Fibroblast of peridontal ligament (primary cell): ENCODE measurements around the gene COL28A1.

Experiments used
- DNase-seq: peaks from one replicate; pipeline ENCODE4 v3.0.0-alpha.2; 2010; ENCODE audit errors: extremely low read depth

Gene COL28A1

GRCh38 chr7:7535691-7536090, at the start of gene COL28A1:
TSS of gene COL28A1 (minus strand) at chr7:7535873. CDS start at chr7:7532875, 2,998 bp downstream.
- no peak for DNase-seq

DNA sequence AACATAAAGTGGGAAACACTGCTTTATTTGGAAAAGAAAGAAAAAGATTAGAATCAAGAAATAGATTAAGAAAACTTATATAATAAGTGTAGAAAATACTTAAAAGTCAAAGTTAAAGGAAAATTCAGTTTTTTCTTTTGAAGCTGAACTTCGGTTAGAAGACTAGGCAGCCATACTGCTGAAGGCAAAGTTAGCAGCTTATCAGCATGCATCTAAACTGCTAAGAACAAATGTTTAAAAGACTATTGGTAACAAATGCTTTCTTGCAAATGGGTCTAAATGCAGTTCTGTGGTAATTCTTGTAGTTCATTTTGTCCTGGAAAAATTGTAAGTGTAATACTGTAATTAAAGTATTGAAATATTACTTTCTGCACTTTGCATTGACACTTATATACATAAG, 49.0 kb upstream of the COL28A1 start:
- no peak for DNase-seq

GRCh38 chr7:7583731-7584130, 48.1 kb upstream of the COL28A1 start:
- no peak for DNase-seq

DNA sequence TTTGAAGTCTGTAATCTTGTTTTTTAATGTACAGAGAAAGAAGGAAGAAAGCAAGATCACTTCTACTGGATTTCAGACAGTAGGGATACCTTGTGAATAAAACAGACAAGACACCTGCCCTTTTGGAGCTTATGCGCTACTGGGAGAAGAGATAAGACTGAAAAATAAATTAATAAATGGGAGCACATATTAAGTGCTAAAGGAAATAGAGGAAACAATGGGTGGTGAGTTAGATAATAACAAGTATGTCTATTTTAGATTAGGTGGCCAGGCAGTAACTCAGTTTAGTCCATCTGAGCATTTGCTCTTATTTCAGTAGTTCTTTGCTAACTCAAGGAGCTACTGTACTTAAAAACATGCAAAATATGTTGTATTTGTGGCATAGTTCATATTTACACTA, 46.9 kb upstream of the COL28A1 start:
- no peak for DNase-seq

DNA sequence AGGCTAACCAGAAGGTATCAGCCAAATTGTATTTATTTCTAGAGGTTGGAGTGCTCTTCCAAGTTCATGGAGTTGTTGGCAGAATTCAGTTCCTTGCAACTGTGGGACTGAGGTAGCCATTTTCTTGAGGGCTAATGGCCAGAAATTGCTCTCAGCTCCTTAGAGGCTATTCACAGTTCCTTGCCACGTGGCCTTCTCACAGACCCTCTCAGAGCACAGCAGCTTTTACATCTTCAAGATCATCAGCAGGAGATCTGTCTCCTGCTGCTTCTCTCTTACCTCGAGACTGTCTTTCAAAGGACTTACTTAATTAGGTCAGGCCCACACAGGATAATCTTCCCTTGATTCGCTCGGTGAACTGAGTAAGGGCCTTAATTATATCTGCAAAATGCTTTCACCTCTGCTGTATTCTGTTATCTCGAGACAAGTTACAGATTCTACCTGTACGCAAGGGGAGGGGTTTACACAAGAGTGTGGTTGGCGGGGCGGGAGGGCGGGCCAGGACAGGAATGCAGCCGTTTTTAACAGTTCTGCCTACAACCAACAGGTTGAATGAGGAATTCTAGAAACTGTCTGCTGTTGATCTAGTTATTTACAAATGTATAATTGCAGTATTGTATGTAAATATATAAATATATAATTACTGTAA, 46.0 kb upstream of the COL28A1 start:
- DNase-seq, result no peak

- DNase-seq, result no peak
These were observed 44.0 kb upstream of the COL28A1 start for GRCh38 chr7:7579638-7580037.

GRCh38 chr7:7577888-7578287, 42.2 kb upstream of the COL28A1 start:
- DNase-seq, result no peak

DNA sequence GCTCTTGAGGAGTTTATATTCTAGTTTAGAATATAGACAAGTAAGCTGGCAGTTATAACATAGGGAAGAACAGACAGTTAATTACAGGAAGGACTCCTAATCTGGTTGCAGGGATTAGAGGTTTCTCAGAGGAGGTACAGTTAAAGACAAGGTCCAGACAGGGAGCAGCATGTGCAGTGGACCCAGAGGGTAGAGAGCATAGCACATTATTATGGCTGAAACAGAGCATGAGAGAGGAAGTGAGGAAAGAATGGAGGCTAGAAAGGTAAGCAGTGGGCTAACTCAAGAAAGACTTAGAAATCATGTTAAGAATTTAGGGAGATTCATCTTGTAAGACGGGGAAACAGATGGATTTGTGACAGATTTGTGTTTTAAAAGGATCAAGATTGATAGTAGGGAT, 40.7 kb upstream of the COL28A1 start:
- no peak for DNase-seq

DNA sequence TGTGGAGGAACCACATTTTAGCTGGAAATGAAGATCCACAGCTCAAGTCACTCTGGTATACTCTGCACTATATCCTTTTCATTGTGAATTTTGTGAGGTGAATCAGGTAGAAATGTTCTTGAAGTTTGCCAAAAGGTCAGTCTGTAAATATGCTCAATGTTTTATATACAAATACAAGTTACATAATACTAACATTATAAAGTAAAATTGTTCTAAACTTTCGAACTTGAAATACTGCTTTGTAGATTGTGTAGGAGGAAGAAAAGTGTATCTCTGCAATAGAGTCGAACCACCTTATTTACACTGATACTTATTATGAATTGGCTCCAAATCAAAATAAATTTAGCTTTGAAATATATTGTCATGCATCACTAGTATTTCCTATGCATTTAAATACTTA, 38.0 kb upstream of the COL28A1 start:
- DNase-seq, result no peak

- no peak for DNase-seq
These were observed 34.9 kb upstream of the COL28A1 start for GRCh38 chr7:7570584-7570983.

GRCh38 chr7:7569615-7570014, 33.9 kb upstream of the COL28A1 start:
- no peak for DNase-seq

GRCh38 chr7:7569081-7569527, 33.4 kb upstream of the COL28A1 start:
- DNase-seq, result peak; percentile 24

- no peak for DNase-seq
These were observed 32.9 kb upstream of the COL28A1 start for GRCh38 chr7:7568553-7568952.

DNA sequence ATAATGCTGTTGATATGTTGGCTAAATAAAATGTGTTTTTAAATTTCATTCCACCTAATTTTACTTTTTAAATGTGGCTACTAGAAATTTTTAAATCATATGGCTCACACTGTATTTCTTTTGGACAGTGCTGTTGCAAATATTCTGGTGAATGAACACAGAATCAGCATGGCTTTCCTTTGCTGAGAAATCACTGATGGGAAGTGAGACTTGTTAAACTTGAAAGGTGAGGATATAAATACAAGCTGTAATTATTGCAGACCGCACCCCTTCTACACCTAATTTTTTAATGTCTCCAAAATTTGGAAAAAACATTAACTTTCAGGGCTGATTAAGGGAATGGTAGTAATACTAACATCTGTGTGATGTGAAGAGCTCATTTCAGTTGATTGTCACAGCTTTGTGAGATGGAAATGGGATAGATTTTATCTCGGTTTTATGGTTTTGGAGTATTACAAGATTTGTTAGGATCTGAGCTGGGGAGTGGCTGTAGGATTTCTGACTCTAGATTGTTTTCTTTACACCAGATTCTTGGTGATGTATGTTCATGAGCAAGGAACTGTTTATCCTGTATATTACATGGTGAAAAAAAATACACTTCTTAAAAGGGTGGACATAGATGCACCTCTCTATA, 32.3 kb upstream of the COL28A1 start:
- no peak for DNase-seq

GRCh38 chr7:7566651-7567611, 31.3 kb upstream of the COL28A1 start, which contains the start of gene MIOS:
TSS of gene MIOS (plus strand) at chr7:7566884. CDS start at chr7:7572476, 5,592 bp downstream.
- peak; percentile 66 for DNase-seq

DNA sequence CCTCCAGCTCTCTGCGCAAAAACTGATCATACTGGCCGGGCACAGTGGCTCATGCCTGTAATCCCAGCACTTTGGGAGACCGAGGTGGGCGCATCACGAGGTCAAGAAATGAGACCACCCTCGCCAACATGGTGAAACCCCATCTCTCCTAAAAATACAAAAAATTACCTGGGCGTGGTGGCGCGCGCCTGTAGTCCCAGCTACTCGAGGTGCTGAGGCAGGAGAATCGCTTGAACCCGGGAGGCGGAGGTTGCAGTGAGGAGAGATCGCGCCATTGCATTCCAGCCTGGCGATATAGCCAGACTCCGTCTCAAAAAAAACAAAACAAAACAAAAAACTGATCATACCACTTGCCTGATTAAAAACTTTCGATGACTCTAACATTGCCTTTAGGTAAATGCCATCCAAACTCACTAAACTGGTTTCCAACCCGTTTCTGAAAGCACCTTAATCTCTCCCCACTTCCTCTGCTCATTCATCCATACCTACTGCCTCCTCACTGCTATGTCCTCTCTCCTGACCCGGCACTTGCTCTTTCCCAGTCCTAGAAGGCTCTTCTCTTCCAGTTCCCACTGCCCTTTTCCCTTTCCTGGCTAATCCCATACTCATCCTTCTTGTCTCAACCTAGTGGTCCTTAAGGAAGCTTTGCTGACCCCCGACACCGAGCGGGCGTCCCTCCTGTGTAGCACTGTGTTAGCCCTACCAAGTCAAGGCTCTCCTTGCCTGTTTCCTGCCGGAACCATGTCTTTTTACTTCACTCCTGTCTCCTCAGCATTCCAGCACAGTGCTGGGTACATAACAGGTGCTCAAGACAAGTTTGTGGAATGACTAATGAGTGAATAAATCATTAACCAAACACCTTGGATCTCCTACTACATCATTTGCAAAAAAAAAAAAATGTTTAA, 30.3 kb upstream of the COL28A1 start:
- no peak for DNase-seq

GRCh38 chr7:7565018-7565680, 29.5 kb upstream of the COL28A1 start:
- DNase-seq, result no peak

DNA sequence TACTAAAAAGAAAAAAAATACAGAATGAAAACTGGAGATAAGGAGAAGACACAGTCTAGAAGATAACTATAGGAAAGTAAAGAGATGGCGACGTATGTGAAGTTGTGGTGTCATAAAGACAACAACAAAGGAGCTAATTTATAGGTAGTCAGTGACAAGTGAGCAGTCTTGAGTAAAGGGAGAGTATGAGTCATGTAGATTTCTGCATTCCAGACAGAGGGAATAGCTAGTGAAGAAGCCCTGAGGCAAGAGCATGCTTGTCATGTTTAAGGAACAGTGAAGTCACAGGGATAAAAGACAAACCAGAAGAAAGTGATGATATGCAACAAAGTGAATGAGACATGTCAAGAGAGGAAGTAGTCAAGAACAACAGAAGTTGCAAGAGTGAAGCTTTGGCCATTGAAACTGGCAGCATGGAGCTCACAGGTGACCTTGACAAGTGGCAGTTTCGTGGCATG, 28.7 kb upstream of the COL28A1 start:
- DNase-seq, result peak; percentile 56

DNA sequence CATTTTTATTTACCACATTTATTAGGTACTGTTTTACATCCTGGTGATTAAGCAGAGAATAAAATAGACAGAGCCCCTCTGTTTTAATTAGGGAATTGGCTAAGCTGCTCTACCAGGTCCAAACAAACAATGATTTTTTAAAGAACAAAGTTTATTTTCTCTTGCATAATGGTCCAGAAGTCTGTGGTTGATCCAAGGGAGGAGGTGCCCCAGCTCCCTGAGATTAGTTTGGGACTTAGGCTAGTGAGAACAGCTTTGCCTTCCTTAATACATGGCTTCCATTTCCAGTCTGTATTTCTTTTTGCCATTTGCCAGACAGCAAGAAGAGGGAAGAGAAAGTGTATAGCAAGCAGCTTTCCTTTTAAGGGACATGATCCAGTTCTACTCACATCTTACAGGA, 28.1 kb upstream of the COL28A1 start:
- no peak for DNase-seq

- no peak for DNase-seq
These were observed 27.6 kb upstream of the COL28A1 start for GRCh38 chr7:7563269-7563668.

DNA sequence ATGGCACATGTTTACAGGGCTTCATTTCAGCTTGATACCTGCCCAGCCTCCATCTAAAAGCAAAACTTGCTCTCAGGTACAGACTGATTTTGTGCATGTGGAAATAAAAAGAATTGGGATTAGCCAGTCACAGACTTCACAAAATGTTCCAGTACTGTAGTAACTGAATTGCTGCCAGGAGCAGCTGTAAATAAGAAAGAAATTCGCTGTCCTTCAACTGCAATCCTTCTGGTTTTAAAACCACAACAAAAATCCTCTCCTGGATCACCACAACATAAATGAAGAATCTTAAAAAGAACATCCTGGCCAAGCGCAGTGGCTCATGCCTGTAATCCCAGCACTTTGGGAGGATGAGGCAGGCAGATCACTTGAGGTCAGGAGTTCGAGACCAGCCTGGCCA, 27.1 kb upstream of the COL28A1 start:
- DNase-seq, result peak; percentile 87
